Thyroid gland (tissue), 4 donors: Measurements from ENCODE around the gene KCNMA1. TPM values are rescaled to one million over a fixed set of nuclear protein-coding genes. Genes with fewer than 3 reads are reported as not detected.

ENCODE experiments used
- DNase-seq, 2 donors: peaks; one replicate each; pipeline ENCODE4 v3.0.0-alpha.2; 2019
- H3K27ac ChIP-seq, 3 donors: fragments of 200-600 bp; sonication (generic); 1 replicate in 2 of 3; 2 replicates in 1 of 3; pipeline ENCODE4 v1.5.1; 2016 to 2019; ENCODE audit warnings: mild to moderate bottlenecking in 1 of 3, moderate library complexity in 1 of 3
- H3K27me3 ChIP-seq: fragments of 200-600 bp; sonication (generic); one replicate; pipeline ENCODE4 v1.5.1; 2019
- H3K36me3 ChIP-seq, 2 donors: fragments of 200-600 bp; sonication (generic); one replicate each; pipeline ENCODE4 v1.5.1; 2016 to 2019
- H3K4me1 ChIP-seq, 2 donors: fragments of 200-600 bp; sonication (generic); one replicate each; pipeline ENCODE4 v1.5.1; 2017 to 2019
- H3K4me3 ChIP-seq, 3 donors: fragments of 200-600 bp; sonication (generic); replicated peaks in 1 of 3; 1 replicate in 2 of 3; 2 replicates in 1 of 3; pipeline ENCODE4 v1.5.1; 2016; ENCODE audit warnings: mild to moderate bottlenecking in 1 of 3
- H3K9me3 ChIP-seq: fragments of 200-600 bp; sonication (generic); one replicate; pipeline ENCODE4 v1.5.1; 2017
- CTCF ChIP-seq, 6 experiments: fragments of 200-600 bp in 3 of 6; fragments of 450-650 bp in 3 of 6; sonication (generic) in 3 of 6; IDR thresholded peaks; one replicate each; pipeline ENCODE4 v1.5.1; 2016 to 2019; ENCODE audit warnings: antibody characterized with exemption in 6 of 6, mild to moderate bottlenecking in 2 of 6, inconsistent platforms in 1 of 6, moderate library complexity in 1 of 6
- POLR2A ChIP-seq, 2 donors: fragments of 450-650 bp; IDR thresholded peaks; one replicate each; pipeline ENCODE4 v1.6.1; 2017; ENCODE audit warnings: antibody characterized with exemption in 2 of 2, mild to moderate bottlenecking in 2 of 2, moderate library complexity in 1 of 2
- WGBS, 2 donors: methylation state at CpG; one replicate each; pipeline ENCODE4 v1.1.5; 2017; 5-methylcytosine and 5-hydroxymethylcytosine counted together
- intact Hi-C: fragments of 100-400 bp; cut with DNase I; formaldehyde crosslinking; loops from one replicate; pipeline ENCODE4 v1.15.1; 2023
- total RNA-seq, 4 donors: library from RNA; depleted of rRNA; stranded (reverse); fragments of >200 nt; gene quantifications; one replicate each; pipeline ENCODE4 v1.2.3, GENCODE V29; 2016

The KCNMA1 gene
- total RNA-seq, 4 donors from 2014 or later = 2.5 to 5.1 (median 3.6) TPM

- H3K27ac ChIP-seq = no peak overlapping the region
- no peaks in the 10 kb centered on the region for H3K27me3 ChIP-seq
- no peaks in the 10 kb centered on the region for H3K9me3 ChIP-seq
- no peaks in the 10 kb centered on the region for H3K36me3 ChIP-seq
- WGBS, 2 donors = 93 to 94% methylated on average over 9 of the region's 9 CpGs
- H3K4me3 ChIP-seq = no peak overlapping the region
- intact Hi-C loops = no loop called here
- no peaks in the 10 kb centered on the region for H3K4me1 ChIP-seq
- no peak for DNase-seq
- TF ChIP-seq CTCF (IDR thresholded peaks at IDR 0.05) (no peak), POLR2A (IDR thresholded peaks at IDR 0.05) (no peak)
Measured at GRCh38 chr10:77359287-77359691, 278.3 kb downstream of the KCNMA1 start.

DNA sequence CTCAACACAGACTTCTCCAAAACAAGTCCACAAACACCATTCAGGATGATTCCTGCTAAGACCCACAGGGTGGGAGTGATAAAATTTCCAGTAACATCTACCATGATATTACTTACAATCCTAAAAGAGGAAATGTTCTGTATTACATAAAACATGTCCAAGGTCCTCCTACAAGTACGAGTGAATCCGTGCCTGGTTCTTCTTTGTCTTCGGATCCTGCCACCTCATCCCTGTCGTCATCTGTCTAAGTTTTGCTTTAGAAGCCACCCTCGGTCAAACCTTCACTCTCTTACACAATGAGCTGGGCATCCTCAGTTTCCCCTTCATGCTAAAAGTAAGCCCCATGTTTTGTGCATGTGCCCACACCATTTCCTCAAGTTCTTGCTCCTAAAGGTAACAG lies 279.0 kb downstream of the KCNMA1 start:
- no peak overlapping the region for H3K27ac ChIP-seq
- H3K4me1 ChIP-seq = no peaks in the 10 kb centered on the region
- intact Hi-C loops = no loop called here
- no peaks in the 10 kb centered on the region for H3K9me3 ChIP-seq
- DNase-seq = no peak
- H3K4me3 ChIP-seq = no peak overlapping the region
- 87 to 95% methylated on average over 5 of the region's 5 CpGs for WGBS, 2 donors
- no peaks in the 10 kb centered on the region for H3K36me3 ChIP-seq
- H3K27me3 ChIP-seq = no peaks in the 10 kb centered on the region
- no peak for TF ChIP-seq CTCF (IDR thresholded peaks at IDR 0.05)
- TF ChIP-seq POLR2A (IDR thresholded peaks at IDR 0.05) = no peak

DNA sequence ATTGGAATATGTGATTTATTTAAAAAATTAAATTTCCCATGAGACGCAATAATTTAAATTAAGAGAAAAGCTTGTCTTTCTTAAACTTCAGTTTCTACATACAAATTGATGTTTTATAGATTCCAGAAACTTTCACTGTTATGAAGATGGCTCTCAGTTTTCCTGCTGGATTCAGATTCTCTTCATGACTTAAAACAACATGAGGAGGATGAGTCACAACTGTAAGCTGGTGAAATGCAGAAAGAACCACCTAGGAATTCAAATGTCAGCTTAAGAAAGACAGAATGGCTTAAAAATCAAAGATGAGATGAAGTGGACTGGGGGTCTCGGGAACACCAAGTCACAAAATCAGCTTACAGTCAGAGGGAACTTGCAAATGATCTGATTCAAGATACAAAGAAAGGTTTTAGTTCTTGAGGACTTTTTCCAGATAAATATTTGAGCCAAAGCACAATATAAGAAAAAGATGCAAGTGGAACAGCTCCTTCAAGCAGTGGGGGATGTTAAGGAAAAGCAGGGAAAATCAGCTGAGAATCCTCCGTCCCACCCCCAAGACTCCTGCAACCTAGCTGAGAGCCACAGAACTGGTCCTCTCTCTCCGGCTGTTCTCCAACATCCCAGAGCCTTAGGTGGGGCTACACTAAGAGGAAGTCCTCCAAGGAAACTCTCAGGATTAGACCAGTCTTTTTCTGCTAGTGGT lies 279.8 kb downstream of the KCNMA1 start:
- no peak overlapping the region for H3K27ac ChIP-seq

DNA sequence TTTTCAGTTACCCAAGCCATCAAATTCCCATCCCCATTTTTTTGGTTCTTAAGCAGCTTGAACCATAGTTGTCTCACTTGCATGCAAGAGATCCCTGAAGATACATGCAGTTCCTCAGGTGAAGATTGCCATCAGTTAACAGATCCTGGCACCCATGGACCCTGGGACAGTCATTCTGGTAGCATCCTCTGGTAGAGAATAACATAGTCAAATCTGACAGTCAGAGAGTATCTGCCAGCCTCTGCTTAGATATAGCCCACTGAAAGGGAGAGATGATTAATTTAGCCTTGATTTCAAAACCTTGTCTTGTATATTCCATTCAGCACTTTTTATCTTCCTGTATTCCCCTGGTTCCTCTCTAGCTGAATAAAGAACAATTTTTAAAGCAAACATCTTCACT lies 280.4 kb downstream of the KCNMA1 start:
- H3K4me1 ChIP-seq = no peaks in the 10 kb centered on the region
- H3K27ac ChIP-seq = no peak overlapping the region
- no peak for TF ChIP-seq POLR2A (IDR thresholded peaks at IDR 0.05)
- no peak for TF ChIP-seq CTCF (IDR thresholded peaks at IDR 0.05)
- no peaks in the 10 kb centered on the region for H3K27me3 ChIP-seq
- no peaks in the 10 kb centered on the region for H3K36me3 ChIP-seq
- intact Hi-C loops = no loop called here
- DNase-seq = no peak
- H3K9me3 ChIP-seq = no peaks in the 10 kb centered on the region
- H3K4me3 ChIP-seq = no peak overlapping the region

More for the DNA sequence above, 279.8 kb downstream of the KCNMA1 start:
- no peaks in the 10 kb centered on the region for H3K36me3 ChIP-seq
- H3K27me3 ChIP-seq = no peaks in the 10 kb centered on the region
- H3K4me1 ChIP-seq = no peaks in the 10 kb centered on the region
- TF ChIP-seq CTCF (IDR thresholded peaks at IDR 0.05) = no peak
- no peak for TF ChIP-seq POLR2A (IDR thresholded peaks at IDR 0.05)
- WGBS, 2 donors = 80 to 87% methylated on average over 4 of the region's 4 CpGs
- intact Hi-C loops = no loop called here
- DNase-seq = no peak
- H3K9me3 ChIP-seq = no peaks in the 10 kb centered on the region
- H3K4me3 ChIP-seq = no peak overlapping the region

GRCh38 chr10:77355844-77356243 lies 281.8 kb downstream of the KCNMA1 start:
- H3K36me3 ChIP-seq = no peaks in the 10 kb centered on the region
- intact Hi-C loops = no loop called here
- no peak overlapping the region for H3K27ac ChIP-seq
- H3K9me3 ChIP-seq = no peaks in the 10 kb centered on the region
- no peak for TF ChIP-seq POLR2A (IDR thresholded peaks at IDR 0.05)
- no peak for TF ChIP-seq CTCF (IDR thresholded peaks at IDR 0.05)
- 66 to 76% methylated on average over 4 of the region's 4 CpGs for WGBS, 2 donors
- no peaks in the 10 kb centered on the region for H3K4me1 ChIP-seq
- DNase-seq = no peak
- no peak overlapping the region for H3K4me3 ChIP-seq
- H3K27me3 ChIP-seq = no peaks in the 10 kb centered on the region
